ENCODE measurements around the gene CERK.

CERK gene

GRCh38 chr22:46641811-46642266, 96.2 kb downstream of the CERK start:
- TF ChIP-seq REST (IDR thresholded peaks at IDR 0.05; ENCODE audit: insufficient read depth in 1 of 2, low read depth in 2 of 2, low read length in 2 of 2) (no peak), SIN3A (IDR thresholded peaks at IDR 0.05; ENCODE audit: borderline replicate concordance, insufficient read depth, low read length) (no peak), TAF1 (IDR thresholded peaks at IDR 0.05; ENCODE audit: borderline replicate concordance, insufficient read depth, low read length) (no peak), FOXP2 (optimal IDR thresholded peaks at IDR 0.05; ENCODE audit: borderline replicate concordance, extremely low read depth, extremely low read length, insufficient read depth) (no peak), POLR2AphosphoS5 (IDR thresholded peaks at IDR 0.05; ENCODE audit: low read depth, low read length) (no peak)

GRCh38 chr22:46640293-46641055, 97.6 kb downstream of the CERK start:
- TF ChIP-seq POLR2AphosphoS5 (IDR thresholded peaks at IDR 0.05; ENCODE audit: low read depth, low read length) = no peak
- no peak for TF ChIP-seq FOXP2 (optimal IDR thresholded peaks at IDR 0.05; ENCODE audit: borderline replicate concordance, extremely low read depth, extremely low read length, insufficient read depth)
- TF ChIP-seq REST (IDR thresholded peaks at IDR 0.05; ENCODE audit: insufficient read depth in 1 of 2, low read depth in 2 of 2, low read length in 2 of 2) = no peak
- no peak for TF ChIP-seq TAF1 (IDR thresholded peaks at IDR 0.05; ENCODE audit: borderline replicate concordance, insufficient read depth, low read length)
- TF ChIP-seq SIN3A (IDR thresholded peaks at IDR 0.05; ENCODE audit: borderline replicate concordance, insufficient read depth, low read length) = no peak

- TF ChIP-seq TAF1 (IDR thresholded peaks at IDR 0.05; ENCODE audit: borderline replicate concordance, insufficient read depth, low read length) (no peak), SIN3A (IDR thresholded peaks at IDR 0.05; ENCODE audit: borderline replicate concordance, insufficient read depth, low read length) (no peak)
These were observed 98.2 kb downstream of the CERK start for GRCh38 chr22:46639843-46640242.

GRCh38 chr22:46638601-46639431, 99.2 kb downstream of the CERK start:
- TF ChIP-seq TAF1 (IDR thresholded peaks at IDR 0.05; ENCODE audit: borderline replicate concordance, insufficient read depth, low read length) (no peak), SIN3A (IDR thresholded peaks at IDR 0.05; ENCODE audit: borderline replicate concordance, insufficient read depth, low read length) (no peak), REST (IDR thresholded peaks at IDR 0.05; ENCODE audit: insufficient read depth in 1 of 2, low read depth in 2 of 2, low read length in 2 of 2) (no peak), FOXP2 (optimal IDR thresholded peaks at IDR 0.05; ENCODE audit: borderline replicate concordance, extremely low read depth, extremely low read length, insufficient read depth) (no peak), POLR2AphosphoS5 (IDR thresholded peaks at IDR 0.05; ENCODE audit: low read depth, low read length) (no peak)

GRCh38 chr22:46637711-46638600, 100.1 kb downstream of the CERK start:
- no peak for TF ChIP-seq POLR2AphosphoS5 (IDR thresholded peaks at IDR 0.05; ENCODE audit: low read depth, low read length)
- TF ChIP-seq TAF1 (IDR thresholded peaks at IDR 0.05; ENCODE audit: borderline replicate concordance, insufficient read depth, low read length) = no peak
- TF ChIP-seq REST (IDR thresholded peaks at IDR 0.05; ENCODE audit: insufficient read depth in 1 of 2, low read depth in 2 of 2, low read length in 2 of 2) = no peak
- TF ChIP-seq SIN3A (IDR thresholded peaks at IDR 0.05; ENCODE audit: borderline replicate concordance, insufficient read depth, low read length) = no peak
- TF ChIP-seq FOXP2 (optimal IDR thresholded peaks at IDR 0.05; ENCODE audit: borderline replicate concordance, extremely low read depth, extremely low read length, insufficient read depth) = no peak

Measured in PFSK-1 (cell line).